Measurements from ENCODE around the gene KLF13.

Gene KLF13

GRCh38 chr15:31365655-31366127 lies 39.1 kb downstream of the KLF13 start:
- DNase-seq, result peak; percentile 82 to 92 (median 89)

- DNase-seq, result no peak
Measured at GRCh38 chr15:31366169-31366734, 39.6 kb downstream of the KLF13 start.

GRCh38 chr15:31367021-31367729 lies 40.5 kb downstream of the KLF13 start:
- DNase-seq, result peak in 3 of 4 experiments; percentile 21 to 40 (median 28)

- peak in 2 of 4 experiments; percentile 16 to 27 for DNase-seq
Measured at GRCh38 chr15:31367730-31368344, 41.2 kb downstream of the KLF13 start.

GRCh38 chr15:31369727-31370126 lies 43.1 kb downstream of the KLF13 start:
- no peak for DNase-seq

- DNase-seq, result no peak
Measured at GRCh38 chr15:31371520-31372240, 45.0 kb downstream of the KLF13 start.

GRCh38 chr15:31372635-31373091 lies 46.0 kb downstream of the KLF13 start:
- no peak for DNase-seq

- no peak for DNase-seq
Measured at GRCh38 chr15:31373096-31373865, 46.6 kb downstream of the KLF13 start.

- DNase-seq, result no peak
Measured at GRCh38 chr15:31373970-31374369, 47.3 kb downstream of the KLF13 start.

GRCh38 chr15:31374489-31374888 lies 47.9 kb downstream of the KLF13 start:
- DNase-seq, result no peak

GRCh38 chr15:31374986-31375385 lies 48.4 kb downstream of the KLF13 start:
- DNase-seq, result no peak

GRCh38 chr15:31375772-31376171 lies 49.1 kb downstream of the KLF13 start:
- DNase-seq, result no peak

GRCh38 chr15:31376511-31376910 lies 49.9 kb downstream of the KLF13 start:
- no peak for DNase-seq

- DNase-seq, result no peak
Measured at GRCh38 chr15:31377030-31377429, 50.4 kb downstream of the KLF13 start.

GRCh38 chr15:31378363-31378903 lies 51.8 kb downstream of the KLF13 start:
- DNase-seq, result no peak

GRCh38 chr15:31379042-31379441 lies 52.4 kb downstream of the KLF13 start:
- DNase-seq, result no peak

GRCh38 chr15:31379577-31379976 lies 52.9 kb downstream of the KLF13 start:
- no peak for DNase-seq

- no peak for DNase-seq
Measured at GRCh38 chr15:31381801-31382712, 55.4 kb downstream of the KLF13 start.

GRCh38 chr15:31382713-31383045 lies 56.0 kb downstream of the KLF13 start:
- DNase-seq, result no peak

GRCh38 chr15:31383139-31383538 lies 56.5 kb downstream of the KLF13 start:
- DNase-seq, result no peak

GRCh38 chr15:31384568-31384967 lies 57.9 kb downstream of the KLF13 start:
- no peak for DNase-seq

Data from suppressor macrophage (primary cell).